A673 (cell line): ENCODE results near the gene PER2. TPM values are rescaled to one million over a fixed set of nuclear protein-coding genes. Genes with fewer than 3 reads are reported as not detected.

Experiments
- BruUV-seq: library from RNA; stranded (reverse); fragments of 400-500 nt; replicated peaks from 2 replicates; lab custom pipeline; 2021; lab: Mats Ljungman, UMichigan
- CTCF ChIA-PET: fragments of 300-600 bp; sonication (Branson Sonifier 250); formaldehyde crosslinking; loops from one replicate; lab custom pipeline; 2022; ENCODE audit warnings: antibody characterized with exemption; lab: Charles Lee
- POLR2A ChIA-PET: fragments of 300-600 bp; sonication (Branson Sonifier 250); formaldehyde crosslinking; loops from one replicate; lab custom pipeline; 2022; ENCODE audit warnings: antibody characterized with exemption; ENCODE audit not compliant: low non-redundant PET; lab: Charles Lee
- DNase-seq: peaks from one replicate; pipeline ENCODE4 v3.0.0-alpha.2; 2015; ENCODE audit warnings: low spot score
- H3K27ac ChIP-seq: fragments of 200-600 bp; sonication (generic); 2 replicates; pipeline ENCODE4 v1.5.1; 2016; ENCODE audit warnings: mixed run types, low read depth, mild to moderate bottlenecking, mixed read lengths, antibody characterized with exemption, low read length; ENCODE audit not compliant: poor library complexity, severe bottlenecking
- H3K27me3 ChIP-seq: fragments of 200-600 bp; sonication (generic); replicated peaks from 2 replicates; pipeline ENCODE4 v1.6.1; 2017; ENCODE audit warnings: mixed run types, low read depth, mild to moderate bottlenecking, mixed read lengths, antibody characterized with exemption, low read length; ENCODE audit not compliant: insufficient read depth, poor library complexity
- H3K36me3 ChIP-seq: fragments of 200-600 bp; sonication (generic); 2 replicates; pipeline ENCODE4 v1.6.1; 2016; ENCODE audit warnings: mixed run types, mild to moderate bottlenecking, mixed read lengths, antibody characterized with exemption, low read length; ENCODE audit not compliant: insufficient read depth, poor library complexity, severe bottlenecking
- H3K4me1 ChIP-seq: fragments of 200-600 bp; sonication (generic); 2 replicates; pipeline ENCODE4 v1.6.1; 2017; ENCODE audit warnings: mixed run types, mild to moderate bottlenecking, mixed read lengths, antibody characterized with exemption, low read length; ENCODE audit not compliant: insufficient read depth, poor library complexity, severe bottlenecking
- H3K4me3 ChIP-seq: fragments of 200-600 bp; sonication (generic); 2 replicates; pipeline ENCODE4 v1.5.1; 2016; ENCODE audit warnings: low read depth, mixed run types, mild to moderate bottlenecking, mixed read lengths, low read length; ENCODE audit not compliant: poor library complexity, severe bottlenecking
- H3K9me3 ChIP-seq: fragments of 200-600 bp; sonication (generic); 2 replicates; pipeline ENCODE4 v1.6.1; 2016; ENCODE audit warnings: mixed run types, low read depth, mild to moderate bottlenecking, mixed read lengths, antibody characterized with exemption, low read length; ENCODE audit not compliant: poor library complexity, severe bottlenecking
- EZH2 ChIP-seq: fragments of 200-600 bp; sonication (generic); IDR thresholded peaks from 2 replicates; pipeline ENCODE4 v1.6.1; 2017; ENCODE audit warnings: borderline replicate concordance, low read depth, mild to moderate bottlenecking, mixed read lengths, antibody characterized with exemption, low read length; ENCODE audit not compliant: poor library complexity, severe bottlenecking
- intact Hi-C: fragments of 100-400 bp; cut with micrococcal nuclease; formaldehyde crosslinking; loops from one replicate; pipeline ENCODE4 v1.10.0; 2022; ENCODE audit not compliant: unreplicated experiment
- total RNA-seq: library from RNA; stranded (reverse); gene quantifications from 2 replicates; pipeline ENCODE4 v1.2.3, GENCODE V29; 2021
- TF ChIP-seq, protein P1 (sequence below): fragments of 300-800, 200-600 bp; sonication (generic); conservative IDR thresholded peaks from 2 replicates; pipeline ENCODE4 v1.5.1; 2017; ENCODE audit warnings: low read depth, mild to moderate bottlenecking, antibody characterized with exemption, low read length, moderate library complexity, mixed read lengths

The PER2 gene
- total RNA-seq, 1 experiment from 2014 or later: 7.5 TPM

DNA sequence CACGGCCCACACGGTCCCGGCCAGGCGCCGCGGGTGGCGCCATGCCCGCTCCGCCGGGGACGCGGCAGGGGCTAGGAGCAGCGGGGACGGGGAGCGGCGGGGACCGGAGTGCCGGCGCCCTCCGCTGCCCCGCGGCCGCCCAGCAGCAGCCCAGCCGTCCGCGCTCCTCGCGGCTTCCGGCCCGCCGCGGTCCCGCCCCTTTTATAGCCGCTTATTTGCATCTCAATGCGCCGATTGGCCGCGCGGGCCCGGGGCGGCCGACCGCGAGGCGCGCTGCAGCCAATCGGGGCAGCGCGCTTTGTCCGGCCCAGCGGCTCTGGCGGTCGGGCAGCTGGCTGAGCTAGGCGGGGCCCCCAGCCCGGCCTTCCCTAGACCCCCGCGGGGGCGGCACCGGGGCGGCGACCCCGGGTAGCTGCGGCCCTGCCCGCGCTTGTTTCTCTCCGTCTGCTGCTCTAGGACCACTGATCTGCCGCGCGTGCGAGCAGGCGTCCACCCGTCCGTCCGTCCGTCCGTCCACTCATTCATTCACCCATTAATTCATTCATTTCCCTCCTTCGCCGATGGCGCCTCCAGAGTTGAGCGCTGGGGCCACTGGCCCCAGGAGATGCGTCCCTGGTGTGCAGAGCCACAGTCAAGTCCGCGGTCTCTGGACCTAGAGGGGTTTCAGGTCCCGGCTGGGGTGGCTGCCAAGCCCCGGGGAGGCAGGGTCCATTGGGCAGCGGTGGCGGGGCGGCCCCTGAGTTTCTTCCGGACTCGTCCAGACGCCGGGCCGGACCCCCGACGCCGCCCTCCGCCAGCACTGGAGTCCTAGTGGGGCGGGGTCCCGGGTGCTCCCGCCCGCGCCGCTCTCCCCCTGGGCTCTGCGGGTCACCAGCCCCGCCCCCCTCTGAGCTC is 48.3 kb downstream of the PER2 start, which contains the start of gene HES6:
Gene HES6 (minus strand): TSS at position 176 of the 894 bp plus-strand sequence. CDS start 133 bp downstream, at position 43.
- DNase-seq: peak; percentile 93
- intact Hi-C loops: no loop called here
- Histone ChIP-seq H3K27ac (peak within 1 kb of the TSS; percentile 61), H3K4me1 (peaks cover 15% of the 10 kb centered on the region), H3K4me3 (peak within 1 kb of the TSS; percentile 71), H3K36me3 (no peaks in the 10 kb centered on the region), H3K27me3 (no peaks in the 10 kb centered on the region), H3K9me3 (no peaks in the 10 kb centered on the region)
- TF ChIP-seq, protein P1, sequence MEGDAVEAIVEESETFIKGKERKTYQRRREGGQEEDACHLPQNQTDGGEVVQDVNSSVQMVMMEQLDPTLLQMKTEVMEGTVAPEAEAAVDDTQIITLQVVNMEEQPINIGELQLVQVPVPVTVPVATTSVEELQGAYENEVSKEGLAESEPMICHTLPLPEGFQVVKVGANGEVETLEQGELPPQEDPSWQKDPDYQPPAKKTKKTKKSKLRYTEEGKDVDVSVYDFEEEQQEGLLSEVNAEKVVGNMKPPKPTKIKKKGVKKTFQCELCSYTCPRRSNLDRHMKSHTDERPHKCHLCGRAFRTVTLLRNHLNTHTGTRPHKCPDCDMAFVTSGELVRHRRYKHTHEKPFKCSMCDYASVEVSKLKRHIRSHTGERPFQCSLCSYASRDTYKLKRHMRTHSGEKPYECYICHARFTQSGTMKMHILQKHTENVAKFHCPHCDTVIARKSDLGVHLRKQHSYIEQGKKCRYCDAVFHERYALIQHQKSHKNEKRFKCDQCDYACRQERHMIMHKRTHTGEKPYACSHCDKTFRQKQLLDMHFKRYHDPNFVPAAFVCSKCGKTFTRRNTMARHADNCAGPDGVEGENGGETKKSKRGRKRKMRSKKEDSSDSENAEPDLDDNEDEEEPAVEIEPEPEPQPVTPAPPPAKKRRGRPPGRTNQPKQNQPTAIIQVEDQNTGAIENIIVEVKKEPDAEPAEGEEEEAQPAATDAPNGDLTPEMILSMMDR: no peak
- TF ChIP-seq EZH2: no peak
- CTCF ChIA-PET: no interaction called here
- POLR2A ChIA-PET: no interaction called here
- no TSS peak for BruUV-seq

DNA sequence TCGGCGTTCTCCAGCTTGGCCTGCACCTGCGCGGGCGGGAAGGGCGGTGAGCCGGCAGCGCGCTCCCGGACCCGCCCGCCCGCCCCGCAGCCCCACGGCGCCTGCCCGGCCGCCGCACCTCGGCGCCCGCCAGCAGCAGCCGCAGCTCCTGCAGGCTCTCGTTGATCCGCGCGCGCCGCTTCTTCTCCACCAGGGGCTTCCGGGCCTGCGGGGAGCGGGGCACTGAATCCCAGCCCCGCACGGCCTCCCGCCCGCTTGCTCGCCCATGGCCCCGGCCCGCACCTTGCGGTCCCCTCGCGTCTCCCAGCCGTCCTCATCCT is 48.9 kb downstream of the PER2 start:
- POLR2A ChIA-PET: interaction anchor here (0.6 kb wide), 2 partner anchors 10 to 80 kb away, joined by 3 to 4 read pairs; no protein-coding TSS in a partner anchor
- no TSS peak for BruUV-seq
- TF ChIP-seq, protein P1: no peak
- no peak for TF ChIP-seq EZH2
- Histone ChIP-seq H3K4me1 (peaks cover 15% of the 10 kb centered on the region), H3K27ac (peak overlapping the region; percentile 61), H3K36me3 (no peaks in the 10 kb centered on the region), H3K9me3 (no peaks in the 10 kb centered on the region), H3K27me3 (no peaks in the 10 kb centered on the region), H3K4me3 (peak overlapping the region; percentile 71)
- intact Hi-C loops: no loop called here
- CTCF ChIA-PET: no interaction called here
- DNase-seq: peak; percentile 35

- no TSS peak for BruUV-seq
- H3K36me3 ChIP-seq: no peaks in the 10 kb centered on the region
- intact Hi-C loops: no loop called here
- TF ChIP-seq, protein P1: peak; percentile 38
- no peak for TF ChIP-seq EZH2
- peaks cover 15% of the 10 kb centered on the region for H3K4me1 ChIP-seq
- POLR2A ChIA-PET: interaction anchor here (0.6 kb wide), 2 partner anchors 10 to 80 kb away, joined by 3 to 4 read pairs; no protein-coding TSS in a partner anchor
- DNase-seq: peak; percentile 60
- no peak overlapping the region for H3K27ac ChIP-seq
- CTCF ChIA-PET: no interaction called here
- no peaks in the 10 kb centered on the region for H3K9me3 ChIP-seq
- H3K27me3 ChIP-seq: no peaks in the 10 kb centered on the region
- H3K4me3 ChIP-seq: peak overlapping the region; percentile 71
Observed at GRCh38 chr2:238238766-238239542, 49.5 kb downstream of the PER2 start.
